HEK293 (cell line): ENCODE data around the gene ARHGEF11.

Experiments
- CTCF ChIA-PET: fragments of 350-600 bp; formaldehyde crosslinking; extraction: SDS; loops from one replicate; lab custom pipeline; 2021; ENCODE audit warnings: antibody characterized with exemption; lab: Yijun Ruan, JAX
- POLR2A ChIA-PET: fragments of 300-600 bp; formaldehyde crosslinking; extraction: SDS; loops from one replicate; lab custom pipeline; 2020; ENCODE audit warnings: antibody characterized with exemption, inconsistent platforms; lab: Yijun Ruan, JAX
- H3K27ac ChIP-seq: fragments of 200-500 bp; sonication (Bioruptor generic); 2 replicates; pipeline ENCODE4 v1.5.1; 2014; ENCODE audit warnings: low read depth, low read length, control low read depth, inconsistent platforms; ENCODE audit errors: extremely low read depth
- H3K36me3 ChIP-seq, 2 experiments: fragments of 200-500 bp in 1 of 2; sonication (Bioruptor generic) in 1 of 2; 1 replicate in 1 of 2; 2 replicates in 1 of 2; pipeline ENCODE4 v1.5.1; 2014 to 2017; ENCODE audit warnings: inconsistent platforms in 2 of 2, low read length in 2 of 2; ENCODE audit not compliant: control insufficient read depth in 2 of 2, insufficient read depth in 1 of 2
- H3K4me1 ChIP-seq: fragments of 200-500 bp; sonication (Bioruptor generic); 2 replicates; pipeline ENCODE4 v1.5.1; 2014; ENCODE audit warnings: mild to moderate bottlenecking, low read length, inconsistent platforms; ENCODE audit not compliant: control insufficient read depth, insufficient read depth
- H3K4me3 ChIP-seq: 2 replicates; pipeline ENCODE4 v1.5.1; 2011; ENCODE audit warnings: low read depth, mild to moderate bottlenecking, control low read depth, low read length, moderate library complexity
- H3K9me3 ChIP-seq: fragments of 200-500 bp; sonication (Bioruptor generic); 2 replicates; pipeline ENCODE4 v1.5.1; 2014; ENCODE audit warnings: low read depth, low read length, inconsistent platforms; ENCODE audit not compliant: control insufficient read depth, insufficient read depth
- BCL6B ChIP-seq: fragments of 450-650 bp; formaldehyde crosslinking; IDR thresholded peaks from 2 replicates; pipeline ENCODE4 v1.5.1; 2017; ENCODE audit warnings: missing biosample characterization, missing genetic modification characterization
- GLIS1 ChIP-seq: fragments of 450-650 bp; formaldehyde crosslinking; IDR thresholded peaks from 2 replicates; pipeline ENCODE4 v1.5.1; 2016; ENCODE audit warnings: missing biosample characterization, missing genetic modification characterization
- GLIS2 ChIP-seq: fragments of 450-650 bp; formaldehyde crosslinking; IDR thresholded peaks from 2 replicates; pipeline ENCODE4 v1.5.1; 2016; ENCODE audit warnings: missing biosample characterization, missing genetic modification characterization
- MEIS1 ChIP-seq: sonication (generic); formaldehyde crosslinking; IDR thresholded peaks from 2 replicates; pipeline ENCODE4 v1.8.1; 2022; ENCODE audit warnings: missing genetic modification reagents, mild to moderate bottlenecking, borderline replicate concordance
- PRDM1 ChIP-seq: fragments of 450-650 bp; formaldehyde crosslinking; IDR thresholded peaks from 2 replicates; pipeline ENCODE4; 2016; ENCODE audit warnings: missing biosample characterization, missing genetic modification characterization
- SP3 ChIP-seq: fragments of 450-650 bp; formaldehyde crosslinking; IDR thresholded peaks from 2 replicates; pipeline ENCODE4 v1.5.1; 2016; ENCODE audit warnings: missing biosample characterization, missing genetic modification characterization
- TCF7L2 ChIP-seq: IDR thresholded peaks from 2 replicates; pipeline ENCODE4 v1.6.1; 2011; ENCODE audit warnings: low read depth, mild to moderate bottlenecking, inconsistent platforms, low read length, moderate library complexity, borderline replicate concordance
- TSHZ1 ChIP-seq: fragments of 450-650 bp; formaldehyde crosslinking; IDR thresholded peaks from 2 replicates; pipeline ENCODE4 v1.5.1; 2016; ENCODE audit warnings: missing biosample characterization, missing genetic modification characterization, borderline replicate concordance
- ZBTB1 ChIP-seq: fragments of 450-650 bp; formaldehyde crosslinking; IDR thresholded peaks from 2 replicates; pipeline ENCODE4 v1.5.1; 2016; ENCODE audit warnings: missing biosample characterization, missing genetic modification characterization
- ZBTB8A ChIP-seq: fragments of 450-650 bp; formaldehyde crosslinking; IDR thresholded peaks from 2 replicates; pipeline ENCODE4 v1.5.1; 2016; ENCODE audit warnings: missing biosample characterization, missing genetic modification characterization
- ZFP37 ChIP-seq: fragments of 450-650 bp; formaldehyde crosslinking; IDR thresholded peaks from 2 replicates; pipeline ENCODE4 v1.5.1; 2016; ENCODE audit warnings: missing biosample characterization, missing genetic modification characterization
- ZFP41 ChIP-seq: fragments of 450-650 bp; formaldehyde crosslinking; IDR thresholded peaks from 2 replicates; pipeline ENCODE4 v1.5.1; 2016; ENCODE audit warnings: missing biosample characterization, missing genetic modification characterization, borderline replicate concordance
- ZNF175 ChIP-seq: fragments of 450-650 bp; formaldehyde crosslinking; IDR thresholded peaks from 2 replicates; pipeline ENCODE4 v1.5.1; 2016; ENCODE audit warnings: missing biosample characterization, missing genetic modification characterization
- ZNF350 ChIP-seq: fragments of 450-650 bp; formaldehyde crosslinking; IDR thresholded peaks from 2 replicates; pipeline ENCODE4 v1.5.0; 2017; ENCODE audit warnings: missing biosample characterization, mild to moderate bottlenecking, missing genetic modification characterization
- ZNF366 ChIP-seq: fragments of 450-650 bp; formaldehyde crosslinking; conservative IDR thresholded peaks from 2 replicates; pipeline ENCODE4 v1.5.1; 2016; ENCODE audit warnings: missing biosample characterization, missing genetic modification characterization
- ZNF596 ChIP-seq: fragments of 450-650 bp; IDR thresholded peaks from 2 replicates; pipeline ENCODE4 v1.5.0; 2018; ENCODE audit warnings: missing biosample characterization, mild to moderate bottlenecking, missing genetic modification characterization, moderate library complexity
- ZNF654 ChIP-seq: fragments of 450-650 bp; formaldehyde crosslinking; IDR thresholded peaks from 2 replicates; pipeline ENCODE4 v1.5.1; 2016; ENCODE audit warnings: low read depth, missing biosample characterization, missing genetic modification characterization
- ZNF76 ChIP-seq: fragments of 450-650 bp; formaldehyde crosslinking; IDR thresholded peaks from 2 replicates; pipeline ENCODE4; 2016; ENCODE audit warnings: low read depth, missing biosample characterization, missing genetic modification characterization, borderline replicate concordance
- ZSCAN18 ChIP-seq: fragments of 450-650 bp; formaldehyde crosslinking; IDR thresholded peaks from 2 replicates; pipeline ENCODE4 v1.5.1; 2016; ENCODE audit warnings: missing biosample characterization, missing genetic modification characterization
- ZXDB ChIP-seq: fragments of 450-650 bp; formaldehyde crosslinking; IDR thresholded peaks from 2 replicates; pipeline ENCODE4 v1.5.1; 2016; ENCODE audit warnings: missing biosample characterization, missing genetic modification characterization
- TF ChIP-seq, protein P1 (sequence below): fragments of 450-650 bp; formaldehyde crosslinking; IDR thresholded peaks from 2 replicates; pipeline ENCODE4 v1.5.1; 2016; ENCODE audit warnings: missing biosample characterization, missing genetic modification characterization

ARHGEF11 gene

DNA sequence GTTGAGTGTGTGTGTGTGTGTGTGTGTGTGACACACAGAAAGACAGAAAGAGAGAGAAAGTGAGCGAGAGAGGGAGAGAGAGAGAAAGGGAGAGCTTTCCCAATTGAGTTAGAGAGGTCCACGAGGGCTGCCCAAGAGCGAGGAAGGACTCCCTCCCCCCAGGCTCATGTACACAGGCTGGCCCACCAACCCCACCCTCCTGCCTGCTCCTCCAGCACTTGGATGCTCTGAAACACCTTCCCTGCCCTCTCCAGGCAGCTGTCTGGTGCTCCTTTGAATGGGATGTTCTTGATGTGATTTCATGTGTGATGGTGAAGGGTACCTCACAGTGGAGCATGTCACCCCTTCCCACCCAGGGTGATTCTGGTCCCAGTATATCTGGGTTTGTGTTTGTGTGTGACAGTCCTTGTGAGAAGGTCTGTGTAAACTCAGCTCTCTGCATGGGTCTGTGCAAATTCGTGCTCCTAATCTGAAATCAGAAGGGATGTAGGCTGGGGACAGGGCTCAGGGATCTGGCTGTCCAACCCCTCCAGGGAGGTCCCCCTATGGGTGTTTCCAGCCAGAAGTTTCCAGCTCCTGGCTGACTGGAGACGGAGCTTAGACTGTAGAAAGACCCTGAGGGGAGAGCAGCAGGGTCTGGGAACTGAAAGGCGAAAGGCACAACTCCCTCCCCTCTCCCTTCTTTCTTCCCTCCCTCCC is 158.8 kb downstream of the ARHGEF11 start:
- CTCF ChIA-PET: interaction anchor here (0.5 to 10.2 kb wide), 9 partner anchors 26 to 200 kb away, joined by 3 to 136 read pairs (median 11); partner anchors contain the start of genes INSRR and NTRK1
- no peak overlapping the region for H3K4me3 ChIP-seq
- TF ChIP-seq MEIS1 (CRISPR knock-in tag): no peak
- peak; percentile 86 for TF ChIP-seq PRDM1
- no peak for TF ChIP-seq ZBTB8A
- no peak for TF ChIP-seq ZNF654 (tag by site-specific recombination)
- TF ChIP-seq GLIS1 (tag by site-specific recombination): peak; percentile 77
- TF ChIP-seq, protein P1, sequence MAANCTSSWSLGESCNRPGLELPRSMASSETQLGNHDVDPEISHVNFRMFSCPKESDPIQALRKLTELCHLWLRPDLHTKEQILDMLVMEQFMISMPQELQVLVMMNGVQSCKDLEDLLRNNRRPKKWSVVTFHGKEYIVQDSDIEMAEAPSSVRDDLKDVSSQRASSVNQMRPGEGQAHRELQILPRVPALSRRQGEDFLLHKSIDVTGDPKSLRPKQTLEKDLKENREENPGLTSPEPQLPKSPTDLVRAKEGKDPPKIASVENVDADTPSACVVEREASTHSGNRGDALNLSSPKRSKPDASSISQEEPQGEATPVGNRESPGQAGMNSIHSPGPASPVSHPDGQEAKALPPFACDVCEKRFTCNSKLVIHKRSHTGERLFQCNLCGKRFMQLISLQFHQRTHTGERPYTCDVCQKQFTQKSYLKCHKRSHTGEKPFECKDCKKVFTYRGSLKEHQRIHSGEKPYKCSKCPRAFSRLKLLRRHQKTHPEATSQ (tag by site-specific recombination): no peak
- peak; percentile 36; the same call in 1 of the 2 replicates for TF ChIP-seq ZNF596 (tag by site-specific recombination)
- no peak for TF ChIP-seq ZFP37
- TF ChIP-seq ZSCAN18 (tag by site-specific recombination): no peak
- no peak for TF ChIP-seq SP3
- no peak for TF ChIP-seq ZBTB1 (tag by site-specific recombination)
- no peak for TF ChIP-seq TSHZ1
- peak; percentile 47; the same call in 1 of the 2 replicates for TF ChIP-seq ZNF366 (tag by site-specific recombination)
- no peak for TF ChIP-seq TCF7L2
- TF ChIP-seq ZXDB: no peak
- no peak for TF ChIP-seq ZFP41
- 0 out of 2 replicates have a peak, but pooled peaks have one; percentile 17 for TF ChIP-seq GLIS2 (tag by site-specific recombination)
- no peak for TF ChIP-seq BCL6B (tag by site-specific recombination)
- no peak for TF ChIP-seq ZNF350
- TF ChIP-seq ZNF175 (tag by site-specific recombination): no peak
- TF ChIP-seq ZNF76: no peak
- TF ChIP-seq, all 188 proteins: peak for 5
- POLR2A ChIA-PET: interaction anchor here (0.9 to 1.4 kb wide), 2 partner anchors 27 to 45 kb away, joined by 5 to 8 read pairs; partner anchors contain the start of gene NTRK1
- Histone ChIP-seq H3K9me3 (no peaks in the 10 kb centered on the region), H3K36me3 (no peaks in the 10 kb centered on the region), H3K27ac (no peak overlapping the region), H3K4me1 (no peaks in the 10 kb centered on the region)
